HG03066 (cell line): ENCODE measurements around the gene ISCA2.
"Not testable (repeated sequence)": the region's sequence is repeated elsewhere in the genome, so short reads cannot be mapped to it uniquely, and the experiment has no call there.

Experiments used
- ATAC-seq: cut with Tn5 transposase; IDR thresholded peaks from one replicate; pipeline ENCODE4 v1.9.1; 2021; ENCODE audit warnings: low read depth; ENCODE audit not compliant: unreplicated experiment

The ISCA2 gene, protein sequence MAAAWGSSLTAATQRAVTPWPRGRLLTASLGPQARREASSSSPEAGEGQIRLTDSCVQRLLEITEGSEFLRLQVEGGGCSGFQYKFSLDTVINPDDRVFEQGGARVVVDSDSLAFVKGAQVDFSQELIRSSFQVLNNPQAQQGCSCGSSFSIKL

DNA sequence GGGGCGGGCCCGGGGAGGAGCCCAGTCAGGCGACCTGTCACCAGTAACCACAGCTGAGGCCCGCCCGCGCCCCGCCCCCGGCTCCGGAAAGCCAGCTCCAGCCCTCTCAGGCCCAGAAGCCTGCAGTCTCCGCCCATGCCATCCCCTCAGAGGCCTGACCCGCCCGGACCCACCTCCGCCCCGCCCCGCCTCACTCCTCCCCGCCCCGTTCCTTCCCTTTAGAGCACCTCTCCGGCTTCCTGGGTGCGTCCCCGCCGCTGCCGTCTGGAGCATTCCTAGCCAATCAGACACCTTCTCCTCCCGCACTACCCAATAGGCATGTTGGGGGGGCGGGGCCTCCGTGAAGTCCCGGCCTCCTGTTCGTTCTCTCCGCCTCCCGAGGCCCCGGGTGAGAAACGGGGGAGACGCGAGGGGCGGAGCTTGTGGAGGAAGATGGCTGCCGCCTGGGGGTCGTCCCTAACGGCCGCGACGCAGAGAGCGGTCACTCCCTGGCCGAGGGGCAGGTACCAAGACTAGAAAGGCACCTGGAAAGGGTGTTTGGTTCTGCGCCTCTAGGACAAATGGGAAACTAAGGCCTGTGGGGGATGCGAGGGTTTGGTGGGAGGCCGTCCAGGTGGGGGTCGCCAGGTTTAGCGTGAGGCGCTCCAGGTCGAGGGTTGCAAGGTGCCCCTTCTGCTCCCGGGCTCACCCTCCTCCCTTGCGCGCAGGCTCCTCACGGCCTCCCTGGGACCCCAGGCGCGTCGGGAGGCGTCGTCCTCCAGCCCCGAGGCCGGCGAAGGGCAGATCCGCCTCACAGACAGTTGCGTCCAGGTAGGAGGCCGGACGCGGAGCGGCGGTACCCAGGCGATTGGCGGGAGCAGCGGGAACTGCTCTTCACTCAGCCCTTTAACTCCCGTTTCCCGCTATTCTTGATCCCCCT is at the start of gene ISCA2:
Gene ISCA2 (plus strand): TSS at position 423 of the 919 bp plus-strand sequence. CDS start 10 bp downstream, at position 433.
- ATAC-seq: peak; percentile 85

DNA sequence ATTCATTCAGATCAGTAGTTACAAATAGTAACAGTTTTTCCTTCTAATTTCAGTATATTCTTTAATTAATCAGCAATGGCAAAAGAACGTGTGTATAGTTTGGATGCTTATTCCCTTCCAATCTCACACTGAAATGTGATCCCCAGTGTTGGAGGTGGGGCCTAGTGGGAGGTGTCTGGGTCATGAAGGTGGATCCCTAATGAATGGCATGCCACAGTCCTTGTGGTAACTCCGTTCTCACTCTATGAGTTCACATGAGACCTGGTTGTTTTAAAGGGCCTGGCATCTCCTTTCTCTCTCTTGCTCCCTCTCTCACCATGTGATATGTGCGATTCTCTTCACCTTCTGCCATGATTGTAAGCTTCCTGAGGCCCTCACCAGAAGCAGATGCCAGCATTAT is 48.7 kb upstream of the ISCA2 start:
- ATAC-seq: no peak

GRCh38 chr14:74454397-74454796 is 39.2 kb upstream of the ISCA2 start:
- ATAC-seq: not testable (repeated sequence)

GRCh38 chr14:74456684-74457564 is 36.6 kb upstream of the ISCA2 start:
- ATAC-seq: no peak

GRCh38 chr14:74457565-74457895 is 36.0 kb upstream of the ISCA2 start:
- ATAC-seq: no peak

GRCh38 chr14:74459289-74459946 is 34.1 kb upstream of the ISCA2 start:
- no peak for ATAC-seq

GRCh38 chr14:74459976-74460375 is 33.6 kb upstream of the ISCA2 start:
- no peak for ATAC-seq

- no peak for ATAC-seq
Measured at GRCh38 chr14:74462993-74463392, 30.6 kb upstream of the ISCA2 start.

DNA sequence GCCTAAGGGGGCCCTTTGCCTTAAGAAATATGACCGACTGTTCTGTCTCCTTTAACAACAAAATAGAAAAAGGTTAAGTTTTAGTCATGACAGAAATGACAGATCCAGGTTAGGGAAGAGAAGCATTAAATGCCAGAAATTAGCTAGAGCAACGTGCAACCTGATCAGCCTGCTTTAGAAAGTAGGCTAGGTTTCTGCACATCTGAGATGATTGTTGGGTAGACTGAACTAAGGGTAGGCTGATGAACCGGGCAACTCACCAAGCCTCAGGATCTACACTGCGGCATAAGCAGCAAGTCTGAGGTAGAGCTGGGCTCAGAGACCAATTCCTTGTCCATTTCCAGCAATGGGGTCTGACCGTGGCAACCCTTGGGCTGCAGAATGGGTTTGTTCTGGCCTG is 29.9 kb upstream of the ISCA2 start:
- no peak for ATAC-seq

DNA sequence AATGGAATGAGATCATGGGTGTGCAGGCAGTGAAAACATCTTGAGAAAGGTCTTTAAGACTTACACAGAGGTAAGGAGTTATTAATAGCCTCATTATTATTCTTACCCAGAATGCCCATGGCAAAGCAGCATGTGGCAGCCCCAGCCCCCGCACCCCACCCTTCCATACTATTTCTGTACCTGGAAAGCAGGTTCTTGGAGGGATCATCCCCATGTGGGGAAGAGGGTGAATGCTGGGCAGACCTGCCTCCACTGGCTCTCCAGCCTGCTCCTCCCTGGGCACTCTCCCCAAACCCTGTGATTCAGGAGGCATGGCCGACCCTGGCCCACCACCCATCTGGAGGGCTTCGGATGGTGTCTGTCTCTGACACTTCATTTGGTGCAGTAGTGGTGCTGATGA is 28.8 kb upstream of the ISCA2 start:
- ATAC-seq: no peak

GRCh38 chr14:74465335-74465734 is 28.2 kb upstream of the ISCA2 start:
- no peak for ATAC-seq

GRCh38 chr14:74468513-74468912 is 25.1 kb upstream of the ISCA2 start:
- ATAC-seq: no peak

- ATAC-seq: no peak
Measured at GRCh38 chr14:74469548-74470518, 23.7 kb upstream of the ISCA2 start.

DNA sequence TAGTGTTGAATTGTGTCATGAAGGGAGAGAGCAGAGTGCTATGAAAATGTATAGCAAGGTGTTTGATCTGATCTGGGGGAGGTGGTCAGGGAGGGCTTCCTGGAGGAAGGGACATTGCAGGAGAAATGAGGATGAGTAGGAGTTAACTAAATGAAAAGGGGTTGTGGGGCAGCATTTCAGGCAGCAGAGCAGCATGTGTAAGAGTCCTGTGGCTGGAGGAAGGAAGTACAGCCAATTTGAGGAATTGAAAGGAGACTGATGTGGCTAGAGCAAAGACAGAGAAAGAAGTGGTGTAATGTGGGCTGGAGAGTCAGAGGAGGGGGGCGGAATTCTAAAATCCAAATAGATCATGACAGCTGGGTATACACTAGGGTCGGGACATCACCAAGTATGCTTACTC is 21.0 kb upstream of the ISCA2 start:
- no peak for ATAC-seq

DNA sequence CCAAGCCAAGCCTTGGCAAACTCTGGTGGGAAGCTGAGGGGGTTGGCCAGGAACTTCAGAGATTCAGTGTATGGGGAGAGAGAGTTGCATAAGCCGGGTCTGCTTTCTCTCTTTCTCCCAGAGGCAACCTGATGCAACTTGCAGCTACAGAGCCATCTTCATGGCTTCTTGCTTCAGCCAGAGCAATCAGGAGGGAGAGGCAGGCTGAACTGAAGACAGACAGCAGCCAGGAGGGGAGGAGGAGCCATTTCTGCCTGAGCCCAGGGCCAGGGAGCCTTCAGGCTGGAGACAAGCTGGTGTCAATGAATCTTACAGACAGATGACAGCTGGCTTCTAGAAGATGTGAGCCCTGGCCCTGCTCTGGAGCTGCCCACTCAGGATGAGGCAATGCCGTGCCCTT is 19.2 kb upstream of the ISCA2 start:
- ATAC-seq: no peak

GRCh38 chr14:74475678-74476077 is 17.9 kb upstream of the ISCA2 start:
- no peak for ATAC-seq

- no peak for ATAC-seq
Measured at GRCh38 chr14:74476107-74476506, 17.5 kb upstream of the ISCA2 start.

DNA sequence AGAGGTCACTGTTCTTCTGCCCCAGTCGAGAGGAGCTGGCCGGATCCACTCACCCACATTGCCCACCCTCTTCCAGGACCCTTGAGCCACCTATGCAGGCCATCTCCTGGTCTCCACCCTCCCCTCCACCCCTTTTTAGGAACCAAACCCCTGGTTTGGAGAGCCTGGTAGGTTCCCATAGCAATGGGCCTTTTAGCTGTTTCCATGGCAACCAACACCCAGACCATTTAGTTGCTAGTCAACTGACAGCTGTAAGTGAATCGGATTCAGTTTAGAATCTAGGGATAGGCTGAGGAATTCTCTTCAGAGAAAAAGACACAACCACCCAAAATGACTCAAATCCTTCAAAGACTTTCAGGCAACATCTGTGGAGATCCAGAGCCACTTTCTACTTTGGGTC is 17.0 kb upstream of the ISCA2 start:
- ATAC-seq: no peak

- ATAC-seq: no peak
Measured at GRCh38 chr14:74478996-74479635, 14.4 kb upstream of the ISCA2 start.
